ENCODE data around the gene ELK4.

Gene ELK4

DNA sequence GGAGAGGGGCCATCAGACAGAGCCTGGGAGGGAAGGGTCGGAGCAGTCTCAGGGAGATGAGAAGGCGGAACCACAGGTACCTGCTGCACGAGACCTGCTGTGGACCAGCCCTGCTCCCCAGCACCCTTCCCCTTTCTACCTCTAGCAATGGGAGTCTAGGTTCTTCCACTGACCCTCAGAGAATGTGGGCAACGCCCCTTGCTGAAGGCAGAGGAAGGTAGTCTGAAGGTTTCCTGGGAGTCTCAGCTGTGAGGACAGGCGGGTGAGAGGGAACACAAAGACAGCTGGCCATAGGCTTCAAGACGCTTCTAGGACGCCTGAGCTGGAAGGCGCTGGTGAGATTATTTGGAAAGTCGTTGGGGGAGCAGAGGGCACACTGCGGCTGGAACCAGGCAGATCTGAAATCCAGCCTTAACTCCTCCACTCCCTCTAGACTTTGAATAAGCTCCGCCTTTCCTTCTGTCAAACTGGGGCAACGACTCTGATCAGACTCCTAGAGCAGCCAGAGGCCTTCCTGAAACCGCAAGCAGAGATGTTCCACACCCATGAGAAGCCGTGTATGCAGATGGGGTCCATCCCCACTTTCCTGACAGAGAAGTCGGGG is 30.4 kb upstream of the ELK4 start:
- H3K27me3 ChIP-seq (ENCODE audit: control insufficient read depth, insufficient read depth, low read length) = no peaks in the 10 kb centered on the region
- H3K36me3 ChIP-seq (ENCODE audit: insufficient read depth, low read length) = no peaks in the 10 kb centered on the region
- peaks cover 3% of the 10 kb centered on the region for H3K4me1 ChIP-seq (ENCODE audit: control insufficient read depth, insufficient read depth, low read length)
- no peak overlapping the region for H3K4me2 ChIP-seq (ENCODE audit: low read length)
- no peak overlapping the region for H3K4me3 ChIP-seq (ENCODE audit: low read length)
- no peak overlapping the region for H3K9ac ChIP-seq (ENCODE audit: low read depth, low read length)
- H3K9me3 ChIP-seq (replicated peaks; ENCODE audit: low read length) = no peaks in the 10 kb centered on the region

DNA sequence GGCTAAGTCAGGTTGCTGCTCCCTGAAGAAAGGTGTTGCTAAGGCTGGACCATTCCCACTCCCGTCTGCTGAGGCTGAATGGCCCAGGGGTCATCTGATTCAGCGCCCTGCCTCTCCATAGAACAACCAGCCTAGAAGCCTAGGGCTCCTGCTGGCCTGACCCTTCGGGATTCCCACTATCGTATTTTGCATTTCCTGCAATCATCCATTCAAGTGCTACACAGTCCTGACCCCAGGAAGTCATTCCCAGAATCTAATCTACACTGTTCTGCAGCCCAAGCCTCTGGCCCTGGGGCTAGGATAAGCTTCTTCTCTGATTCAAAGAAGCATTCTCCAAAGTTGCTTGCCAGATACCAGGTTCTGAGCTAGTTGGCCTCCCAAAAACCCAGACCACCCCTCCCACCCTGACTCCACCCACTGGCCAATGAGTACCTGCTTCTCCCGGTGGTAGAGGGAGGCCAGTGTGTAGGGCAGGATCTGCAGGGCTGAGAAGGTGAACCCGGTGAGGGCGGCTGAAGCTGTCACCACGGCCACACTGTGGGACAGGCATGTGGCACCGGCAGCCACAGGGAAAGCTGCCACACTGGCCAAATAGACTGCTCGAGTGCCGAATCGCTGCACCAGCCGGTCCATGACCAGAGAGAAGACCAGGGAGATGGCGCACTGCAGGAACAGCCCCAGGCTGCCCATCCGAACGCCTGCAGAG is 29.8 kb upstream of the ELK4 start:
- Histone ChIP-seq H3K27me3 (ENCODE audit: control insufficient read depth, insufficient read depth, low read length) (no peaks in the 10 kb centered on the region), H3K4me1 (ENCODE audit: control insufficient read depth, insufficient read depth, low read length) (peaks cover 3% of the 10 kb centered on the region), H3K9ac (ENCODE audit: low read depth, low read length) (no peak overlapping the region), H3K4me2 (ENCODE audit: low read length) (no peak overlapping the region), H3K4me3 (ENCODE audit: low read length) (no peak overlapping the region), H3K36me3 (ENCODE audit: insufficient read depth, low read length) (no peaks in the 10 kb centered on the region), H3K9me3 (replicated peaks; ENCODE audit: low read length) (no peaks in the 10 kb centered on the region)

DNA sequence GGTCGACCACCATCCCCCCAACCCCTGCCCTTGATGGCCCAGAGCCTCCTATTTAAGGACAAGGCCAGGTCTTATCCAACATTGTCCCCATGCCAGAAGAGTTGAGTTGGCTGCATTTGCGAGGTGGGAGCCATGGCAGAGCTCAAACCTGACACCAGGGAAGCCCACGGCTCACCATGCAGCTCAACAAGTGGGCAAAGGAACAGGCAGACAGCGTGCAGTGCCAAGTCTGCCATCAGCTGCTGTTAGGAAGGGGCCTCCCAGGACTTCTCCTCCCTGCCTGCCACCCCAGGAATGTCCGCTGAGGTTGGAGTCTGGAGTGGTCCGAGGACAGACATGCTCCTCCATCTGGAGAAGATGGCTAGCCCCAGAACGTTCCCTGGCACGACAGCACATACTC is 28.6 kb upstream of the ELK4 start:
- Histone ChIP-seq H3K36me3 (ENCODE audit: insufficient read depth, low read length) (no peaks in the 10 kb centered on the region), H3K4me3 (ENCODE audit: low read length) (no peak overlapping the region), H3K27me3 (ENCODE audit: control insufficient read depth, insufficient read depth, low read length) (no peaks in the 10 kb centered on the region), H3K9me3 (replicated peaks; ENCODE audit: low read length) (no peaks in the 10 kb centered on the region), H3K9ac (ENCODE audit: low read depth, low read length) (no peak overlapping the region), H3K4me2 (ENCODE audit: low read length) (no peak overlapping the region), H3K4me1 (ENCODE audit: control insufficient read depth, insufficient read depth, low read length) (peaks cover 3% of the 10 kb centered on the region)

DNA sequence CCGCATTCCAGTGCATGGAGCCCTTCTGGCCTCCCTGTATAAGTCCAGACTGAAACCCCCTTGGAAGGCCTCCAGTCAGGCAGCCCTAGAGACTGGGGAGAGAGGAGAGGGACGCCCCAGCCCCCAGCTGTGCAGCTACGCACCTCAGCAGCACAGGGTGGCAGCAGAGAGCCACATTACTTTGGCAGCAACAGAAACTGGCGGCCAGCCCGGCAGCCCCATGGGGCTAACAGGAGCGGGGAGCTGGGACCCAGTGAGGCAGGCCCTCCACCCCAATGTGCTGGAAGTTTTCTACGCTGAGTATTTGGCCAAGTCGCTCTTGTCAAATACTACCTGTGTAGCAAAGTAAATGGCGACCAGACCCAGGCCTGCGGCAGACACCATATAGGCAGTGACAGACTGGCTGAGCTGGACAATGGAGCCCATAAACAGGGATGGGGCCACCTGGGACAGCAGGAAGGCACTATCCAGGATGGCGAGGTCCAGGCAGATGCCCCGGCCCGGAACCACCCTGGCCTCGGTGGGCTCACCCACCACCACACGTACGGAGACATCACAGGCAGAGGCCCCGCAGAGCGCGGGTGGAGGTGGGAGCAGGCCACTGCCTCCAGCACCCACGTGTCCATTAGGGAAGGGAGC is 27.3 kb upstream of the ELK4 start:
- H3K4me1 ChIP-seq (ENCODE audit: control insufficient read depth, insufficient read depth, low read length) = no peaks in the 10 kb centered on the region
- no peak overlapping the region for H3K4me2 ChIP-seq (ENCODE audit: low read length)
- no peaks in the 10 kb centered on the region for H3K9me3 ChIP-seq (replicated peaks; ENCODE audit: low read length)
- no peaks in the 10 kb centered on the region for H3K27me3 ChIP-seq (ENCODE audit: control insufficient read depth, insufficient read depth, low read length)
- no peaks in the 10 kb centered on the region for H3K36me3 ChIP-seq (ENCODE audit: insufficient read depth, low read length)
- no peak overlapping the region for H3K9ac ChIP-seq (ENCODE audit: low read depth, low read length)
- H3K4me3 ChIP-seq (ENCODE audit: low read length) = no peak overlapping the region

DNA sequence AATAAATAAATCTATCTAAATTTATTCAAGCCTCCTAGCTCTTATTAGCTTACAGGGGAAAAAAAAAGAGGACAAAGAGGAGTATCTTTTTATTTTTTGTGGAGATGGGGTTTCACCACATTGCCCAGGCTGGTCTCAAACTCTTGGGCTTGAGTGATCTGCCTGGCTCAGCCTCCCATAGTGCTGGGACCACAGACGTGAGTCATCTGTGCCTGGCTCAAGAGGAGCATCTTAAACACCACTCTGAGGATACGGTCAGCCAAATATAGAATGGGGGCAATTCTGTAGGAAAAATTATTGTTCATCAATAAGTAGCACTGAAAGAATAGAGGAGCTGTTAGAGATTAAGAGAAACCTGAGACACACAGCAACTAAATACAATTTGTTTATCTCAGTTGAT is 24.4 kb upstream of the ELK4 start:
- H3K9me3 ChIP-seq (replicated peaks; ENCODE audit: low read length) = no peaks in the 10 kb centered on the region
- H3K4me3 ChIP-seq (ENCODE audit: low read length) = no peak overlapping the region
- no peak overlapping the region for H3K9ac ChIP-seq (ENCODE audit: low read depth, low read length)
- H3K36me3 ChIP-seq (ENCODE audit: insufficient read depth, low read length) = no peaks in the 10 kb centered on the region
- H3K4me1 ChIP-seq (ENCODE audit: control insufficient read depth, insufficient read depth, low read length) = no peaks in the 10 kb centered on the region
- no peaks in the 10 kb centered on the region for H3K27me3 ChIP-seq (ENCODE audit: control insufficient read depth, insufficient read depth, low read length)
- no peak overlapping the region for H3K4me2 ChIP-seq (ENCODE audit: low read length)

DNA sequence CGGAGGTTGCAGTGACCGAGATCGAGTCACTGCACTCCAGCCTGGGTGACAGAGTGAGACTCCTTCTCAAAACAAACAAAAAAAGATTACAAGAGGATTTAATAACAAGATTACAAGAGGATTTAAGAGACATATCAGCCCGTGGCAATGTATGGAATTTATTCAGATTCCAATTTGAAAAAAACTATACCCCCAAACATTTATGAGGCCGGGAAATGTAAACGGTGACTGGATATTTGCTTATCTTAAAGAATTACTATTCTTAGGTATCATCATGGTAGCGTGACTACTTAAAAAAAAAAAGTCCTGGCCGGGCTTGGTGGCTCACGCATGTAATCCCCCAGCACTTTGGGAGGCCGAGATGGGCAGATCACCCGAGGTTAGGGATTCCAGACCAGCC is 21.2 kb upstream of the ELK4 start:
- no peaks in the 10 kb centered on the region for H3K27me3 ChIP-seq (ENCODE audit: control insufficient read depth, insufficient read depth, low read length)
- no peaks in the 10 kb centered on the region for H3K36me3 ChIP-seq (ENCODE audit: insufficient read depth, low read length)
- H3K4me1 ChIP-seq (ENCODE audit: control insufficient read depth, insufficient read depth, low read length) = no peaks in the 10 kb centered on the region
- H3K9ac ChIP-seq (ENCODE audit: low read depth, low read length) = no peak overlapping the region
- no peaks in the 10 kb centered on the region for H3K9me3 ChIP-seq (replicated peaks; ENCODE audit: low read length)
- no peak overlapping the region for H3K4me3 ChIP-seq (ENCODE audit: low read length)
- H3K4me2 ChIP-seq (ENCODE audit: low read length) = no peak overlapping the region

DNA sequence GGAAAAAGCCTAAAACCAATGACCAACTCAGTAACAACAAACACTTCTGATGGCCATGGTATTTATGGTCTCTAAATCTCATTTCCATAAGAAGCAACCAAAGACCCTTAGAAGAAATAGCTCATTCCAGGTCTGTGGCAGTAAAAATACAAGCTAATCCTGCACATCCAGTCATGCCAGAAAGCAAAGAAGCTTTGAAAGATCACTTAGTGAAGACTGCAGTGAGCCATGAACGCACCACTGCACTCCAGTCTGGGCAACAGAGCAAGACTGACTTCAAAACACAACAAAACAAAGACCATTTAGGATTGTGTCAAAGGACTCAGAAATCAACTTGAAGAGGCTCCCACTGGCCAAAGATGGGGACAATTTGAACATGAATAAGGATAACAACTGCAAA is 18.4 kb upstream of the ELK4 start:
- no peak overlapping the region for H3K4me2 ChIP-seq (ENCODE audit: low read length)
- H3K9me3 ChIP-seq (replicated peaks; ENCODE audit: low read length) = no peaks in the 10 kb centered on the region
- H3K9ac ChIP-seq (ENCODE audit: low read depth, low read length) = no peak overlapping the region
- no peak overlapping the region for H3K4me3 ChIP-seq (ENCODE audit: low read length)
- H3K27me3 ChIP-seq (ENCODE audit: control insufficient read depth, insufficient read depth, low read length) = no peaks in the 10 kb centered on the region
- no peaks in the 10 kb centered on the region for H3K36me3 ChIP-seq (ENCODE audit: insufficient read depth, low read length)
- no peaks in the 10 kb centered on the region for H3K4me1 ChIP-seq (ENCODE audit: control insufficient read depth, insufficient read depth, low read length)

DNA sequence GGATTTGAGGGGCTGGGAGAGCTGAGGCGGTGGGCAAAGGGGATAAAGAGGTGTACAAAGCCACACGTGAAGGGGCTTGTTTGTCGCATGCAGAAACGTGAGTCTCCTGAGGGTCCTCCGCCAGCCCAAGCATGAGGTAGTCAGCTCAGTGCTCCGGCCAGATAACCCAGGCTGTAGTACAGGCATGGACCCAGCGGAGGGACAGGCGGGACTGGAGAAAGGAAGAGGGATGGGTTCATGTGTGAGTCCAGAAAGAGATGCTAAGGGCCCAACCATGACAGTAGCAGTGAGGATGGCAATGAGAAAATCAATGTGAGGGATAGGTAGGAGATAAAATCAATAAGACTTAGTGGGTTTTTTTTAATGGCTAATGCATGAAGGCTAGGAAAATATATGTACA is 13.7 kb upstream of the ELK4 start:
- H3K4me3 ChIP-seq (ENCODE audit: low read length) = no peak overlapping the region
- H3K27me3 ChIP-seq (ENCODE audit: control insufficient read depth, insufficient read depth, low read length) = no peaks in the 10 kb centered on the region
- H3K4me2 ChIP-seq (ENCODE audit: low read length) = no peak overlapping the region
- no peak overlapping the region for H3K9ac ChIP-seq (ENCODE audit: low read depth, low read length)
- H3K4me1 ChIP-seq (ENCODE audit: control insufficient read depth, insufficient read depth, low read length) = no peaks in the 10 kb centered on the region
- no peaks in the 10 kb centered on the region for H3K36me3 ChIP-seq (ENCODE audit: insufficient read depth, low read length)
- H3K9me3 ChIP-seq (replicated peaks; ENCODE audit: low read length) = no peaks in the 10 kb centered on the region

DNA sequence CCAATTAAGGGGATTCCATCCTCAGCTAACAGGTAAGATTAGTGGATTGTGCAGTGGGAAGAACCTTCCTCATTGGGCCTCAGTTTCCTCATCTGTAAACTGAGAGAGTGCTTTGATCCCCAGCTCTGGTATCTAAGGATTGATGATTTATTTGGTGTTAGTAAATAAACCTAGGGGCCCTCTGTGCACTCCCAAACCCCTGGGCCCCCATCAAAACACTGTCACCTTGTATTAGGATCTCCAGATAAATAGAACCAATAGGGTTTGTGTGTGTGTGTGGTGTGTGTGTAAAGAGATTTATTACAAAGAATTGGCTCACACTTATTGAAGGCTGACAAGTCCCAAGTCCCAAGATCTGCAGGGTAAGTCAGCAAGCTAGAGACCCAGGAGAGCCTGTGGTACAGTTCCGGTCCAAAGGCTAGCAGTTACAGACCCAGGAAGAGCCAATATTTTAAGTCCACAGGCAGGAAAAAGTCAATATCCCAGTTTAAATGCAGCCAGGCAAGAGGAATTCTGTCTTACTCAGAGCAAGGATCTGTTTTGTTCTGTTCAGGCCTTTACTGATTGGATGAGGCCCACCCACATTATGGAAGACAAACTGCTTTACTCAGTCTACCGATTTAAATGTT is 11.0 kb upstream of the ELK4 start:
- H3K27me3 ChIP-seq (ENCODE audit: control insufficient read depth, insufficient read depth, low read length) = peaks cover 6% of the 10 kb centered on the region
- H3K9me3 ChIP-seq (replicated peaks; ENCODE audit: low read length) = no peaks in the 10 kb centered on the region
- no peaks in the 10 kb centered on the region for H3K4me1 ChIP-seq (ENCODE audit: control insufficient read depth, insufficient read depth, low read length)

DNA sequence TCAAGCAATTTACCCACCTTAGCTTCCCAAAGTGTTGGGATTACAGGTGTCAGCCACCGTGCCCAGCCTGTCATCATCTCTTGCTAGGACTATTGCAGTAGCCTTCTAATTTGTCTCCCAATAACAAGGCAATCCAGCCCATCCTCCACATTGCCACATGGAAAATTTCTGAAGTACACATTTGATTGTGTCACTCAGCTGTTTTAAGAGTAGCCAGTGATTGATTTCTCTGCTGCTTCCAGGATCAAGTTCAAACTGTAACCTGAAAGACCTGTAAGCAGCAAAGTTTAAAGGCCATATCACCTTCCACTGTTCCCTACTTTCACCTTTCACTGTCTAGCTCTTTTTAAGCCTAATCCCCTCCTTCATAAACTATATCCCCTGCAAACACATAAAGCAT is 7.8 kb upstream of the ELK4 start:
- Histone ChIP-seq H3K4me2 (ENCODE audit: low read length) (no peak overlapping the region), H3K4me1 (ENCODE audit: control insufficient read depth, insufficient read depth, low read length) (no peaks in the 10 kb centered on the region), H3K36me3 (ENCODE audit: insufficient read depth, low read length) (no peaks in the 10 kb centered on the region), H3K4me3 (ENCODE audit: low read length) (no peak overlapping the region), H3K27me3 (ENCODE audit: control insufficient read depth, insufficient read depth, low read length) (peaks cover 6% of the 10 kb centered on the region), H3K9me3 (replicated peaks; ENCODE audit: low read length) (no peaks in the 10 kb centered on the region), H3K9ac (ENCODE audit: low read depth, low read length) (no peak overlapping the region)

More for the DNA sequence above, 11.0 kb upstream of the ELK4 start:
- H3K9ac ChIP-seq (ENCODE audit: low read depth, low read length) = no peak overlapping the region
- H3K4me3 ChIP-seq (ENCODE audit: low read length) = no peak overlapping the region
- H3K4me2 ChIP-seq (ENCODE audit: low read length) = no peak overlapping the region
- H3K36me3 ChIP-seq (ENCODE audit: insufficient read depth, low read length) = no peaks in the 10 kb centered on the region

DNA sequence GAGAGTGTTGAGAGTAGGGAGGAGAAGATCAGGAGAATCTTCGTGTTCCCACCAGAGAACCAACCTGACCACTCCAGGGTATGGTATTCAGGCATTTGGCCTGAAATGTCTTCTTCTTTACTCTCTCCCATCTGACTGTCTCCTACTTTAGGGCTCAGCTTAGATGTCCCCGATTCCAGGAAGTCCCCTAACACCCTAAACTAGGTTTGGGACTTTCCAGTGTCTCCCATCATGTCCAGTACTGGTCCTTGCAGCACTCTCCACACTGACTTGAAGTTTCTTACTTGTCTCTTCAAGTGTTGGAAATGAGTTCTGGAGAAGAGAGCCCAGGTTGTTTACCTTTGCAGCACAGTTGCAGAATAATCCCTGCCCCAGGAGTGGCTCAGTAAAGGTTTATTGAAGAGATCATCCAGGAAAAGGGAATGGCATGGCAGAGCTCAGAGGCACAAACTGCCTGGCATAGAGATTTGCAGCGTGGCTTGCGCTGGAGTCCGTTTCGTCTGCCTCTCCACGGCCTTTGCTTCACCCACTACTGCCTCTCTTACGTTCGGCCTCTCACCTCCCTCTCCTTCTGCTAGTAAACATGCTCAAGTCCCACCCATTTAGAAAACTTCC is 6.2 kb upstream of the ELK4 start:
- Histone ChIP-seq H3K27me3 (ENCODE audit: control insufficient read depth, insufficient read depth, low read length) (peaks cover 6% of the 10 kb centered on the region), H3K4me1 (ENCODE audit: control insufficient read depth, insufficient read depth, low read length) (no peaks in the 10 kb centered on the region)

More for the DNA sequence above, 6.2 kb upstream of the ELK4 start:
- Histone ChIP-seq H3K4me3 (ENCODE audit: low read length) (no peak overlapping the region), H3K4me2 (ENCODE audit: low read length) (no peak overlapping the region), H3K9ac (ENCODE audit: low read depth, low read length) (no peak overlapping the region), H3K9me3 (replicated peaks; ENCODE audit: low read length) (no peaks in the 10 kb centered on the region), H3K36me3 (ENCODE audit: insufficient read depth, low read length) (no peaks in the 10 kb centered on the region)
